OCI-LY1 (cell line): Measurements from ENCODE around the gene PARD3B.

ENCODE experiments used
- H2AFZ ChIP-seq: fragments of 200-600 bp; sonication (generic), shearing (Covaris generic); 2 replicates; pipeline ENCODE4 v1.6.0; 2014; ENCODE audit warnings: antibody characterized with exemption, mild to moderate bottlenecking, low read length
- H3F3A ChIP-seq: fragments of 200-600 bp; sonication (generic), shearing (Covaris generic); 2 replicates; pipeline ENCODE4 v1.6.0; 2014; ENCODE audit warnings: mild to moderate bottlenecking, antibody characterized with exemption, low read length, moderate library complexity; ENCODE audit not compliant: insufficient read depth
- H3K27ac ChIP-seq: fragments of 200-600 bp; sonication (generic); 2 replicates; pipeline ENCODE4 v1.5.1; 2014; ENCODE audit warnings: low read length, mixed run types, mild to moderate bottlenecking, low read depth; ENCODE audit not compliant: poor library complexity, severe bottlenecking
- H3K27me3 ChIP-seq: fragments of 200-600 bp; sonication (generic); 2 replicates; pipeline ENCODE4 v1.6.0; 2014; ENCODE audit warnings: antibody characterized with exemption, mild to moderate bottlenecking, low read length, moderate library complexity; ENCODE audit not compliant: insufficient read depth
- H3K36me3 ChIP-seq: fragments of 200-600 bp; sonication (generic); 2 replicates; pipeline ENCODE4 v1.6.1; 2014; ENCODE audit warnings: mild to moderate bottlenecking, antibody characterized with exemption, low read length, moderate library complexity, mixed read lengths; ENCODE audit not compliant: insufficient read depth
- H3K4me1 ChIP-seq: fragments of 200-600 bp; sonication (generic); 2 replicates; pipeline ENCODE4 v1.5.1; 2014; ENCODE audit warnings: mild to moderate bottlenecking, low read length, moderate library complexity; ENCODE audit not compliant: insufficient read depth, severe bottlenecking
- H3K4me2 ChIP-seq: fragments of 200-600 bp; sonication (generic), shearing (Covaris generic); 2 replicates; pipeline ENCODE4 v1.6.1; 2014; ENCODE audit warnings: low read length
- H3K4me3 ChIP-seq: fragments of 200-600 bp; sonication (generic); 2 replicates; pipeline ENCODE4 v1.5.1; 2014; ENCODE audit warnings: low read length, low read depth, mild to moderate bottlenecking, mixed read lengths; ENCODE audit not compliant: poor library complexity, severe bottlenecking
- H3K79me2 ChIP-seq: fragments of 200-600 bp; shearing (Covaris generic); 2 replicates; pipeline ENCODE4 v1.6.1; 2016; ENCODE audit warnings: mixed run types, low read length, mixed read lengths; ENCODE audit not compliant: insufficient read depth
- H3K9ac ChIP-seq: fragments of 200-600 bp; sonication (generic), shearing (Covaris generic); 2 replicates; pipeline ENCODE4 v1.6.1; 2014; ENCODE audit warnings: mild to moderate bottlenecking, low read length, mixed read lengths
- H3K9me2 ChIP-seq: fragments of 200-600 bp; sonication (generic), shearing (Covaris generic); 2 replicates; pipeline ENCODE4 v1.6.1; 2014; ENCODE audit warnings: low read depth, mild to moderate bottlenecking, low read length, mixed read lengths
- H3K9me3 ChIP-seq: fragments of 200-600 bp; shearing (Covaris generic); 2 replicates; pipeline ENCODE4 v1.6.1; 2014; ENCODE audit warnings: low read length, mixed read lengths
- H4K20me1 ChIP-seq: fragments of 200-600 bp; sonication (generic), shearing (Covaris generic); 2 replicates; pipeline ENCODE4 v1.6.0; 2016; ENCODE audit warnings: mild to moderate bottlenecking, low read length; ENCODE audit not compliant: insufficient read depth
- CTCF ChIP-seq: fragments of 200-600 bp; sonication (generic), shearing (Covaris generic); IDR thresholded peaks from 2 replicates; pipeline ENCODE4 v1.5.1; 2017; ENCODE audit warnings: mild to moderate bottlenecking, antibody characterized with exemption, low read length, moderate library complexity, mixed read lengths
- EZH2 ChIP-seq: fragments of 200-600 bp; sonication (generic), shearing (Covaris generic); IDR thresholded peaks from 2 replicates; pipeline ENCODE4 v1.8.0; 2017; ENCODE audit warnings: borderline replicate concordance, mixed run types, mild to moderate bottlenecking, antibody characterized with exemption, low read length, moderate library complexity, mixed read lengths

The PARD3B gene

GRCh38 chr2:205287316-205287715, 742.0 kb downstream of the PARD3B start:
- H3K4me1 ChIP-seq = no peaks in the 10 kb centered on the region
- H3K27ac ChIP-seq = no peak overlapping the region
- no peaks in the 10 kb centered on the region for H3K9me3 ChIP-seq
- H3K9me2 ChIP-seq = no peaks in the 10 kb centered on the region
- H2AFZ ChIP-seq = no peak overlapping the region
- no peak overlapping the region for H3K4me3 ChIP-seq
- H3K36me3 ChIP-seq = no peaks in the 10 kb centered on the region
- H3K4me2 ChIP-seq = no peak overlapping the region
- H3F3A ChIP-seq = no peaks in the 10 kb centered on the region
- H3K9ac ChIP-seq = no peak overlapping the region
- TF ChIP-seq CTCF (no peak), EZH2 (no peak)
- H4K20me1 ChIP-seq = no peaks in the 10 kb centered on the region
- no peaks in the 10 kb centered on the region for H3K79me2 ChIP-seq
- no peaks in the 10 kb centered on the region for H3K27me3 ChIP-seq

GRCh38 chr2:205288686-205289085, 743.4 kb downstream of the PARD3B start:
- TF ChIP-seq CTCF (no peak), EZH2 (no peak)

GRCh38 chr2:205290299-205290698, 745.0 kb downstream of the PARD3B start:
- Histone ChIP-seq H3F3A (no peaks in the 10 kb centered on the region), H3K27me3 (no peaks in the 10 kb centered on the region), H3K9me2 (no peaks in the 10 kb centered on the region), H3K27ac (no peak overlapping the region), H3K9me3 (no peaks in the 10 kb centered on the region), H4K20me1 (no peaks in the 10 kb centered on the region), H3K79me2 (no peaks in the 10 kb centered on the region), H3K4me3 (no peak overlapping the region), H2AFZ (no peak overlapping the region), H3K36me3 (no peaks in the 10 kb centered on the region), H3K9ac (no peak overlapping the region), H3K4me2 (no peak overlapping the region), H3K4me1 (no peaks in the 10 kb centered on the region)
- no peak for TF ChIP-seq CTCF
- no peak for TF ChIP-seq EZH2

More at GRCh38 chr2:205288686-205289085, 743.4 kb downstream of the PARD3B start:
- Histone ChIP-seq H3K4me2 (no peak overlapping the region), H3K79me2 (no peaks in the 10 kb centered on the region), H3K4me1 (no peaks in the 10 kb centered on the region), H3K27me3 (no peaks in the 10 kb centered on the region), H3K4me3 (no peak overlapping the region), H3K9me2 (no peaks in the 10 kb centered on the region), H3F3A (no peaks in the 10 kb centered on the region), H4K20me1 (no peaks in the 10 kb centered on the region), H3K9ac (no peak overlapping the region), H3K27ac (no peak overlapping the region), H3K9me3 (no peaks in the 10 kb centered on the region), H3K36me3 (no peaks in the 10 kb centered on the region), H2AFZ (no peak overlapping the region)
